HG03159 (cell line): Measurements from ENCODE around the gene PHLDA1.
A peak's percentile ranks its signal among the peaks of the same experiment; 100 is the strongest.

ENCODE experiments used
- ATAC-seq: cut with Tn5 transposase; IDR thresholded peaks from one replicate; pipeline ENCODE4 v1.9.1; 2021; ENCODE audit warnings: mild to moderate bottlenecking, moderate library complexity; ENCODE audit not compliant: unreplicated experiment

PHLDA1 gene

DNA sequence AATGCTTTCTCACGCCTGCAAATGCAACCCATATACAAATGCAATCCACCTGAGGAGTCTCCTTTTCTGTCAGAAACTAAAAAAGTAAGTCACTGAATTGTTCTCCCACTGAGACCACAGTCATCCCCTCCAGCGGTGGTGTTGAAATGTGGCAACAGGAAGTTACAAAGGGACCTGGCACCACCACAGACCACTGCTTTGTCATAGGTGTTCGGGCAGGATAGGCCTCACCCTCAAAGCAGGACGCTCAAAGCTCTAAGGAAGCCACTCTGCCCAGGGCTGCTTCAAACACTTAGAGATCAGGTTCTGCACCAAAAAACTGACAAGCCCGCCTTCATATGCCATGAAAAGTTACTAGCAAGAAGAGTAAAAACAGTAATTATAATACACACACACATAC is 11.3 kb downstream of the PHLDA1 start:
- peak; percentile 54 for ATAC-seq

- no peak for ATAC-seq
These were observed 12.9 kb downstream of the PHLDA1 start for GRCh38 chr12:76018672-76019071.

- ATAC-seq: no peak
These were observed 13.5 kb downstream of the PHLDA1 start for GRCh38 chr12:76018111-76018510.

GRCh38 chr12:76014007-76014406 is 17.6 kb downstream of the PHLDA1 start:
- no peak for ATAC-seq

DNA sequence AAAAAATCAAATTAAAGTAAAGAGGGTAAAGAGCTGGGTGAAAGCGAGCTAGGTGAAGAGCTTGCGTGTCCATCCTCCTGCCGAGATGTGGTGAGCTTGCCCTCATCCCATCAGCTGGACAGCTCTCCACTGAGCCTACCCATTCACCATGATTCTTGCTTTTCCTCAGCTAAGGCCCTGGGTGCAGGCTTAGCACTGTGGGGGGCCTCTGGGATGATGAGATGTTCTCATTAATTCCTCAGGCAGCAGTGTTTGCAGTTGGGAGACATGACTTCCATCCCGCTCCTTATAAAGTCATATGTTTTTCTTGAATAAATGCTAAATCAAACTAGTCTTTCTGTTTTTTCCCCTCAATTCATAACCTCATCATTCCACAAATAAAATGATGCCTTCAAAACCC is 18.0 kb downstream of the PHLDA1 start:
- no peak for ATAC-seq

DNA sequence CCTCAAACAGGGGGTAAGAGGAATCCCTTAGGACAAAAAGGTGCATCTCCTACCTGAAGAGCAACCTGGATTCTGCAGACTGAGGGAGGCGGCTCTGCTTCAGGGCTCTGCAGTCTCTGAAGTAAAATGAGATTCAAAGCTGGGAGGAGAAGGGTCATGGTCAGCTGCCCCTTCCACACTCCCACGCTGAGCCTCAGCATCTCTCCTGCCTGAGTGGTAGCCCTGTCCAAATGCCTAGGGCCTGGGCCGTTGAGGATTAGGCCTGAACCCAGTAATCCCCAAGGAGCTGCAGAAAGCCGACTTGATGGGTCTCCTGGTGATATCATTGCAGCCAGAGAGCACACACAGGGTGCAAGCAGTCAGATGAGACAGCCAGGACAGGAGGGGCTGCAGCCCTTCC is 18.9 kb downstream of the PHLDA1 start:
- ATAC-seq: no peak

GRCh38 chr12:76010732-76011458 is 20.7 kb downstream of the PHLDA1 start:
- ATAC-seq: no peak

GRCh38 chr12:76008428-76008827 is 23.1 kb downstream of the PHLDA1 start:
- no peak for ATAC-seq

DNA sequence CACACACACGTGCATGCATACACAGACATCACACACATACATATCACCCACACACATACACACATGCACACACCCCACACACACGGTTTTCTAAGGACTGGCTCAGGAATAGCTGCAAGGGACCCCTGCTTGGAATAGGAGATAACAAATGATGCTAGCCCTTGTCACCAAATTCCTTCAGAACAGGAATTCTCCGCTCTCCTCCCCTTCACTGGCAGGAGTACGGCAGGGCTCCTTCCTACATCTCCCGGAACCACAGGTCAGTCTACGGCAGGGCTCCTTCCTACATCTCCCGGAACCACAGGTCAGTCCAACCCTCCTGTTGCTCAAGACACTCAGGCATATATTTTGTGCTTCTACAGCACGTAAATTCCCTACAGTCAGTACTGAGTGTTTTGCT is 23.9 kb downstream of the PHLDA1 start:
- no peak for ATAC-seq

- no peak for ATAC-seq
These were observed 25.3 kb downstream of the PHLDA1 start for GRCh38 chr12:76006028-76006925.

- ATAC-seq: no peak
These were observed 28.3 kb downstream of the PHLDA1 start for GRCh38 chr12:76003355-76003638.

GRCh38 chr12:76002598-76003354 is 28.8 kb downstream of the PHLDA1 start:
- no peak for ATAC-seq

DNA sequence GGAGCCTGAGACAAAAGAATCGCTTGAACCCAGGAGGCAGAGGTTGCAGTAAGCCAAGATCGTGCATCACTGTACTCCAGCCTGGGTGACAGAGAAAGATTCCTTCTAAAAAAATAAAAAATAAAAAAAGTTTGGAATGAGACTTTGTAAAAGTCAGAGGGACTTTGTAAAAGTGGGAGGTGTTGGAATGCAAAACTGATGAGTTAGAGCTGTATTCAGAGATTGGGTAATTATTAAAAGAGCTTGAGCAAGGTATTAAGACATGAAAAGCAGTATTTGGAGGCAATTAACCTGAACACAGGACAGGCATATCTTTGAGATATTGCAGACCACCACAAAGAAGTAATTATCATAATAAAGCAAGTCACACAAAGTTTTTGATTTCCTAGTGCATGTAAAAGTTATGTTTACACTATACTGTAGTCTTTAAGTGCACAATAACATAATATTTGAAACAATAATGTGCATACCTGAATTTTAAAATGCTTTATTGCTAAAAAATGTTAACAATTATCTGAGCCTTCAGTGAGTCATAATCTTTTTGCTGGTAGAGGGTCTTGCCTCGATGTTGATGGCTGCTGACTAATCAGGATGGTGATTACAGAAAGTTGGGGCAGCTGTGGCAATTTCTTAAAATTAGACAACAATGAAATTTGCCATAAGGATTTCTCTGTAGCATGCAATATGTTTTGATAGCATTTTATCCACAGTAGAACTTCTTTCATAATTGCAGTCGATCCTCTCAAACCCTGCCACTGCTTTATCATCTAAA is 33.1 kb downstream of the PHLDA1 start:
- no peak for ATAC-seq

DNA sequence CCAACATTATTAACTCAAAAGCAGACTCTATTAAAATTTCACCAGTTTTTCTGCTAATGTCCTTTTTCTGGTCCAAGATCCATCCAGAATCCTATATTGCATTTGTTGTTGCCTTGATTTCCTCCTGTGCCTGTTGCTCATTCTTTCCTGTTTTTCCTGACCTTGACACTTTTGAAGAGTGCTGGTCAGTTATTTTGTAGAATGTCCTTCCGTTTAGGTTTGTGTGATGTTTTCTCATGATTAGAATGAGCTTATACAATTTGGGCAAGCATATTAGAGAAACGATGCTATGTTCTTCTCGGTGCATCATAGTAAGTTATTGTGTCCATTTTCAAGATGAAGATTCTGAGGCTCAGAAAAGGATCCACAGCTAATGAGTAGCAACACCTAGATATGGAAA is 33.9 kb downstream of the PHLDA1 start:
- no peak for ATAC-seq

- ATAC-seq: no peak
These were observed 34.6 kb downstream of the PHLDA1 start for GRCh38 chr12:75996861-75997447.

DNA sequence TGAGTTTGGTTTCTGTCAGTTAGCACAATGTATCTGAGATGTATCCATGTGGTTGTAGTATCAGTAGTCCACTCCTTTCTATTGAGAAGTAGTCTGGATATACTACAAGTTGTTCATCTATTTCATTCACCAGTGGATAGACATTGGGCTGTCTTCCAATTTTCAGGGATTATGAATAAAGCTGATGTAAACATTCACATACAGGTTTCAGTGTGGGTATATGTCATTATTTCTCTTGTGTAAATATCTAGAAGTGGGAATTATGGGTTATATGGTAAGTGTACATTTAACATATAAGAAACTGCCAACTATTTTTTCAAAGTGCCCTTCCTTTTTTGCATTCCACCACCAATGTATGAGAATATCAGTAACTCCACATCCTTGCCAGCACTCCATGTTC is 35.9 kb downstream of the PHLDA1 start:
- no peak for ATAC-seq

GRCh38 chr12:75994069-75994740 is 37.4 kb downstream of the PHLDA1 start:
- ATAC-seq: no peak

DNA sequence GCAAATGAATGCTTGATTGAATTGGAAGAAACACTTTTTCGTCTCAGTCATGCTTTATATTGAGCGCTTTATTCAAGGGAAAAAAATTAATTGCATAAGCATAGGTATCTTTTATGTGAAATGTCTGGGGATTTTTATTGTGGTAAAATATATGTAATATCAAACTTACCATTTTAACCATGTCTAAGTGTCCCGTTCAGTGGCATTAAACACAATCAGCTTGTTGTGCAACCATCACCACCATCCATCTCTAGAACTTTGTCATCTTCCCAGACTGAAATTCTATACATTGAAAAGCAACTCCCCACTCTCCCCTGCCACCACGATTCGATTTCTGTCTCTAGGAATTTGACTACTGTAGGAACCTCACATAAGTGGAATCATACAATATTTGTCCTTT is 39.8 kb downstream of the PHLDA1 start:
- no peak for ATAC-seq

GRCh38 chr12:75990189-75990912 is 41.2 kb downstream of the PHLDA1 start:
- ATAC-seq: no peak
